Gastrocnemius medialis (tissue), 4 donors: Measurements from ENCODE around the gene NTRK1.

Experiments used
- POLR2A ChIP-seq, 2 donors: fragments of 450-650 bp; IDR thresholded peaks; one replicate each; pipeline ENCODE4 v1.6.1; 2017; ENCODE audit warnings: antibody characterized with exemption in 2 of 2, mild to moderate bottlenecking in 2 of 2, moderate library complexity in 2 of 2
- TF ChIP-seq, protein P1 (sequence below), 5 experiments: fragments of 450-650 bp in 3 of 5; fragments of 200-600 bp in 2 of 5; sonication (generic) in 2 of 5; IDR thresholded peaks in 4 of 5; conservative IDR thresholded peaks in 1 of 5; 1 replicate in 4 of 5; 2 replicates in 1 of 5; pipeline ENCODE4 v1.5.1; 2016 to 2019; ENCODE audit warnings: antibody characterized with exemption in 5 of 5, mild to moderate bottlenecking in 3 of 5, moderate library complexity in 3 of 5

DNA sequence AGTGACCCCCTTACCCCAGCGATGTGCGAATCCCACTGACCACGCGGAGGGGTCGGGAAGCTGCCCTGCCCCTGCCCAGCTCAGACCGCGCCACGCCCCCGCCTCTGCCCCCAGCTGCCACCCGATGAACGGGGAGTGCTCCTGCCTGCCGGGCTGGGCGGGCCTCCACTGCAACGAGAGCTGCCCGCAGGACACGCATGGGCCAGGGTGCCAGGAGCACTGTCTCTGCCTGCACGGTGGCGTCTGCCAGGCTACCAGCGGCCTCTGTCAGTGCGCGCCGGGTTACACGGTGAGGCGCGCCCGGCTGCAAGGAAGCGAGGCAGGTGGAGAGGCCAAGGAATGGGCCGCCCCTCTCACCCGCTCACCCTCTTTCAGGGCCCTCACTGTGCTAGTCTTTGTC lies 47.9 kb downstream of the NTRK1 start:
- TF ChIP-seq, protein P1, sequence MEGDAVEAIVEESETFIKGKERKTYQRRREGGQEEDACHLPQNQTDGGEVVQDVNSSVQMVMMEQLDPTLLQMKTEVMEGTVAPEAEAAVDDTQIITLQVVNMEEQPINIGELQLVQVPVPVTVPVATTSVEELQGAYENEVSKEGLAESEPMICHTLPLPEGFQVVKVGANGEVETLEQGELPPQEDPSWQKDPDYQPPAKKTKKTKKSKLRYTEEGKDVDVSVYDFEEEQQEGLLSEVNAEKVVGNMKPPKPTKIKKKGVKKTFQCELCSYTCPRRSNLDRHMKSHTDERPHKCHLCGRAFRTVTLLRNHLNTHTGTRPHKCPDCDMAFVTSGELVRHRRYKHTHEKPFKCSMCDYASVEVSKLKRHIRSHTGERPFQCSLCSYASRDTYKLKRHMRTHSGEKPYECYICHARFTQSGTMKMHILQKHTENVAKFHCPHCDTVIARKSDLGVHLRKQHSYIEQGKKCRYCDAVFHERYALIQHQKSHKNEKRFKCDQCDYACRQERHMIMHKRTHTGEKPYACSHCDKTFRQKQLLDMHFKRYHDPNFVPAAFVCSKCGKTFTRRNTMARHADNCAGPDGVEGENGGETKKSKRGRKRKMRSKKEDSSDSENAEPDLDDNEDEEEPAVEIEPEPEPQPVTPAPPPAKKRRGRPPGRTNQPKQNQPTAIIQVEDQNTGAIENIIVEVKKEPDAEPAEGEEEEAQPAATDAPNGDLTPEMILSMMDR (IDR thresholded peaks at IDR 0.05 in 4 of 5, conservative IDR thresholded peaks at IDR 0.05 in 1 of 5) = no peak
- TF ChIP-seq POLR2A (IDR thresholded peaks at IDR 0.05) = no peak
